ENCODE data around the gene ADNP2. TPM values are rescaled to one million over a fixed set of nuclear protein-coding genes. Genes with fewer than 3 reads are reported as not detected.

ADNP2 gene
- total and polyA plus RNA-seq, 12 donors = 4.6 to 12.4 (median 10.8) TPM

GRCh38 chr18:80074697-80075096, 34.4 kb upstream of the ADNP2 start:
- Histone ChIP-seq H3K36me3 (no peaks in the 10 kb centered on the region), H3K27ac (no peak overlapping the region), H3K4me1 (no peaks in the 10 kb centered on the region), H3K9me3 (no peaks in the 10 kb centered on the region), H3K4me3 (no peak overlapping the region), H3K27me3 (no peaks in the 10 kb centered on the region)
- ATAC-seq = no peak
- intact Hi-C loops (cut with DNase I) = no loop called here
- no peak for TF ChIP-seq CTCF (IDR thresholded peaks at IDR 0.05)
- 75% methylated on average over 8 of the region's 8 CpGs for WGBS, 2 donors
- DNase-seq = no peak

- ATAC-seq (no peak), DNase-seq (no peak)
- no peak overlapping the region for H3K27ac ChIP-seq
- TF ChIP-seq CTCF (IDR thresholded peaks at IDR 0.05) = no peak
- no peaks in the 10 kb centered on the region for H3K27me3 ChIP-seq
- 92 to 94% methylated on average over 7 of the region's 7 CpGs for WGBS, 2 donors
- H3K4me3 ChIP-seq = no peak overlapping the region
- intact Hi-C loops (cut with DNase I) = no loop called here
- no peaks in the 10 kb centered on the region for H3K36me3 ChIP-seq
- H3K4me1 ChIP-seq = no peaks in the 10 kb centered on the region
- no peaks in the 10 kb centered on the region for H3K9me3 ChIP-seq
These were observed 33.1 kb upstream of the ADNP2 start for GRCh38 chr18:80075940-80076339.

DNA sequence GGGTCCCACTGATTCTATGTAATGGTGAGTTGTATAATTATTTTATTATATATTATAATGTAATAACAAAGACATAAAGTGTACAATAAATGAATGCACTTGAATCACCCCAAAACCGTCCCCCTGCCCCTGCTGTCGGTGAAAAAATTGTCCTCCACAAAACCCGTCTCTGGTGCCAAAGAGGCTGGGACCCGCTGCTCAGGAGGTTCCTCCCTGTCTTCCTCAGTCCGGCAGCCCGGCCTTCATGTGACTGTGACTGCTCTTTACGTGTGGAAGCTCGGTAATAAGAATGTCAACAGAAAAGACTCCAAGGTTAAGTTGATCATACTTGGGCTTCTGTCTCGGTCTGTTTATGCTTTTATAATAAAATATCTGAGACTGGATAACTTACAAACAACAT, 32.7 kb upstream of the ADNP2 start:
- Histone ChIP-seq H3K36me3 (no peaks in the 10 kb centered on the region), H3K9me3 (no peaks in the 10 kb centered on the region), H3K27me3 (no peaks in the 10 kb centered on the region), H3K4me1 (no peaks in the 10 kb centered on the region), H3K4me3 (no peak overlapping the region), H3K27ac (no peak overlapping the region)
- ATAC-seq = no peak
- intact Hi-C loops (cut with DNase I) = no loop called here
- WGBS, 2 donors = 94 to 97% methylated on average over 9 of the region's 9 CpGs
- no peak for TF ChIP-seq CTCF (IDR thresholded peaks at IDR 0.05)
- DNase-seq = no peak

DNA sequence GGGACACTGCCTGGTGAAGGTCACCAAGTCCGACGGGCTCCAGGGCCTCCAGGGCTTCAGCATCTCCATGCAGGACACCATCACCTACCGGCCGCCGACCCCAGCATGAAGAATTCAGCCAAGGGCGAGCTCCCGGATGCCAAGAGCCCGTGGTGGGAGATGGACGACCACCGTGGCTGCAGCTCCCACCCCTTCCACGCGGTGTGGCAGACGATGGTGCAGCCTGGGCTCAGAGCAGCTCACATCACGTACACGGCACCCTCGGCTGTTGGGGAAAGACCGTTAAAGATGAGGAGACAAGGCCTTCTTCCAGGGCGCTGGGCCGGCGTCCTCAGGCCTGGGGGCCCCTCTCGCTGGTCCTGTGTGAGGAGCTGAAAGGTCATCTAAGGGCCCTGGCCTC, 31.2 kb upstream of the ADNP2 start:
- no peaks in the 10 kb centered on the region for H3K4me1 ChIP-seq
- 95 to 99% methylated on average over 21 of the region's 21 CpGs for WGBS, 2 donors
- intact Hi-C loops (cut with DNase I) = no loop called here
- H3K27ac ChIP-seq = no peak overlapping the region
- H3K4me3 ChIP-seq = no peak overlapping the region
- ATAC-seq (no peak), DNase-seq (no peak)
- no peaks in the 10 kb centered on the region for H3K9me3 ChIP-seq
- TF ChIP-seq CTCF (IDR thresholded peaks at IDR 0.05) = no peak
- no peaks in the 10 kb centered on the region for H3K27me3 ChIP-seq
- H3K36me3 ChIP-seq = no peaks in the 10 kb centered on the region

- intact Hi-C loops (cut with DNase I) = no loop called here
- H3K27ac ChIP-seq = no peak overlapping the region
- H3K36me3 ChIP-seq = no peaks in the 10 kb centered on the region
- ATAC-seq = no peak
- WGBS, 2 donors = 70 to 84% methylated on average over 4 of the region's 4 CpGs
- no peak overlapping the region for H3K4me3 ChIP-seq
- TF ChIP-seq CTCF (IDR thresholded peaks at IDR 0.05) = no peak
- no peaks in the 10 kb centered on the region for H3K4me1 ChIP-seq
- no peak for DNase-seq
- H3K27me3 ChIP-seq = no peaks in the 10 kb centered on the region
- H3K9me3 ChIP-seq = peaks cover 0 to 55% (median 29%) of the 10 kb centered on the region in 11 donors
These were observed 22.8 kb upstream of the ADNP2 start for GRCh38 chr18:80086281-80086680.

Data from heart right ventricle (tissue), 16 donors.